Endothelial cell of umbilical vein (primary cell): Measurements from ENCODE around the gene KRTAP10-5. TPM values are rescaled to one million over a fixed set of nuclear protein-coding genes. Genes with fewer than 3 reads are reported as not detected.

Source experiments
- BruUV-seq: library from RNA; stranded (reverse); fragments of 400-500 nt; replicated peaks from 2 replicates; lab custom pipeline; 2021; lab: Mats Ljungman, UMichigan
- CTCF ChIA-PET: fragments of 300-600, 350-600 bp; sonication (Branson Sonifier 250); formaldehyde crosslinking; loops from one replicate; lab custom pipeline; 2021; ENCODE audit warnings: antibody characterized with exemption, inconsistent platforms; lab: Charles Lee
- POLR2A ChIA-PET: fragments of 300-600, 350-600 bp; sonication (Branson Sonifier 250); formaldehyde crosslinking; loops from one replicate; lab custom pipeline; 2021; ENCODE audit warnings: antibody characterized with exemption, inconsistent platforms; lab: Charles Lee
- DNase-seq: peaks from one replicate; pipeline ENCODE4 v3.0.0-alpha.2; 2011; ENCODE audit warnings: low read depth, low spot score
- FAIRE-seq: peaks from 2 replicates; lab custom pipeline; 2011; peaks lifted over from hg19 to GRCh38; lab: Jason Lieb, UNC
- H2AFZ ChIP-seq: 2 replicates; pipeline ENCODE4 v1.6.0; 2012; ENCODE audit warnings: low read depth, low read length, control low read depth, inconsistent platforms
- H3K27ac ChIP-seq: 2 replicates; pipeline ENCODE4 v1.5.1; 2011; ENCODE audit warnings: low read depth, mild to moderate bottlenecking, control low read depth, low read length, moderate library complexity; ENCODE audit not compliant: insufficient read depth
- H3K27me3 ChIP-seq, 2 experiments: 2 replicates each; pipeline versions ENCODE4 v1.6.0 to v1.6.1; 2011; ENCODE audit warnings: low read length in 2 of 2, mixed read lengths in 1 of 2; ENCODE audit not compliant: control insufficient read depth in 2 of 2, insufficient read depth in 2 of 2
- H3K36me3 ChIP-seq, 2 experiments: 2 replicates in 1 of 2; 3 replicates in 1 of 2; pipeline ENCODE4 v1.5.1; 2011; ENCODE audit warnings: low read length in 2 of 2, mild to moderate bottlenecking in 1 of 2, moderate library complexity in 1 of 2; ENCODE audit not compliant: control insufficient read depth in 2 of 2, insufficient read depth in 2 of 2; ENCODE audit errors: extremely low read depth in 1 of 2
- H3K4me1 ChIP-seq: 3 replicates; pipeline ENCODE4 v1.5.1; 2011; ENCODE audit warnings: mild to moderate bottlenecking, low read length; ENCODE audit not compliant: control insufficient read depth, insufficient read depth; ENCODE audit errors: extremely low read depth
- H3K4me2 ChIP-seq: 2 replicates; pipeline ENCODE4 v1.6.1; 2011; ENCODE audit warnings: low read length, control low read depth, mixed read lengths; ENCODE audit not compliant: insufficient read depth
- H3K4me3 ChIP-seq, 3 experiments: fragments of 200-600 bp in 1 of 3; sonication (generic), shearing (Covaris generic) in 1 of 3; replicated peaks in 1 of 3; 2 replicates each; pipeline ENCODE4 v1.5.1; 2011 to 2016; ENCODE audit warnings: control low read depth in 3 of 3, low read length in 3 of 3, mild to moderate bottlenecking in 2 of 3, inconsistent platforms in 1 of 3, low read depth in 1 of 3, moderate library complexity in 1 of 3; ENCODE audit not compliant: insufficient read depth in 1 of 3
- H3K79me2 ChIP-seq: 2 replicates; pipeline ENCODE4 v1.6.0; 2012; ENCODE audit warnings: low read length, inconsistent platforms; ENCODE audit not compliant: control insufficient read depth, insufficient read depth
- H3K9ac ChIP-seq: replicated peaks from 2 replicates; pipeline ENCODE3; 2011; ENCODE audit warnings: low read length, control low read depth; ENCODE audit not compliant: insufficient read depth; ENCODE audit errors: extremely low read depth
- H3K9me1 ChIP-seq: replicated peaks from 3 replicates; pipeline ENCODE4 v1.6.0; 2011; ENCODE audit warnings: mild to moderate bottlenecking, low read length; ENCODE audit not compliant: control insufficient read depth, insufficient read depth; ENCODE audit errors: extremely low read depth
- H3K9me3 ChIP-seq: replicated peaks from 2 replicates; pipeline ENCODE4 v1.5.1; 2012; ENCODE audit warnings: low read length, inconsistent platforms; ENCODE audit not compliant: control insufficient read depth, insufficient read depth
- H4K20me1 ChIP-seq: replicated peaks from 2 replicates; pipeline ENCODE3; 2011; ENCODE audit warnings: mild to moderate bottlenecking, low read length; ENCODE audit not compliant: control insufficient read depth, insufficient read depth; ENCODE audit errors: extremely low read depth
- EZH2 ChIP-seq: IDR thresholded peaks from 2 replicates; pipeline ENCODE4 v1.6.1; 2012; ENCODE audit warnings: borderline replicate concordance, low read depth, mild to moderate bottlenecking, moderate library complexity, low read length, inconsistent platforms; ENCODE audit not compliant: severe bottlenecking
- FOS ChIP-seq: IDR thresholded peaks from 2 replicates; pipeline ENCODE4 v1.6.1; 2011; ENCODE audit warnings: mild to moderate bottlenecking, low read length, moderate library complexity, borderline replicate concordance; ENCODE audit not compliant: insufficient read depth
- GATA2 ChIP-seq: IDR thresholded peaks from 2 replicates; pipeline ENCODE4 v1.7.0; 2011; ENCODE audit warnings: low read depth, mild to moderate bottlenecking, moderate library complexity, mixed read lengths, low read length; ENCODE audit not compliant: insufficient read length, insufficient read depth
- JUN ChIP-seq: IDR thresholded peaks from 2 replicates; pipeline ENCODE4 v1.6.1; 2011; ENCODE audit warnings: borderline replicate concordance, low read depth; ENCODE audit not compliant: insufficient read length, insufficient read depth
- MYC ChIP-seq: IDR thresholded peaks from one replicate; pipeline ENCODE4 v1.6.1; 2011; ENCODE audit warnings: mild to moderate bottlenecking, low read depth, low read length
- POLR2A ChIP-seq: IDR thresholded peaks from 2 replicates; pipeline ENCODE4 v1.6.1; 2012; ENCODE audit warnings: low read depth, mild to moderate bottlenecking, control low read depth, low read length
- POLR2AphosphoS5 ChIP-seq: IDR thresholded peaks from 2 replicates; pipeline ENCODE4 v1.6.1; 2012; ENCODE audit warnings: low read depth, mild to moderate bottlenecking, control low read depth, low read length, moderate library complexity; ENCODE audit not compliant: insufficient read depth
- dilution Hi-C: fragments of 300-500 bp; cut with MboI; formaldehyde crosslinking; loops from one replicate; pipeline ENCODE4 v1.15.0; 2019; ENCODE audit warnings: low sequenced_read_pairs; ENCODE audit not compliant: extremely low pct_ligation_motif_present
- intact Hi-C: fragments of 100-400 bp; cut with micrococcal nuclease; formaldehyde crosslinking; loops from one replicate; pipeline ENCODE4 v1.10.0; 2022
- polyA plus RNA-seq, 4 experiments: library from polyadenylated mRNA; depleted of rRNA in 3 of 4; stranded (reverse) in 3 of 4; unstranded in 1 of 4; fragments of >200 nt; gene quantifications; 2 replicates each; pipeline versions ENCODE4 v1.2.1 to v1.2.3, GENCODE V29; 2011 to 2012; ENCODE audit warnings: missing spikeins in 1 of 4
- total RNA-seq: library from RNA; stranded (reverse); gene quantifications from 2 replicates; pipeline ENCODE4 v1.2.3, GENCODE V29; 2021
- TF ChIP-seq, protein P1 (sequence below), 2 donors: IDR thresholded peaks; 1 replicate in 1 of 2; 2 replicates in 1 of 2; pipeline ENCODE4 v1.5.1; 2011; ENCODE audit warnings: low read length in 2 of 2, mild to moderate bottlenecking in 2 of 2, moderate library complexity in 2 of 2, control low read depth in 1 of 2, inconsistent platforms in 1 of 2, low read depth in 1 of 2; ENCODE audit not compliant: insufficient read depth in 1 of 2; ENCODE audit errors: extremely low read depth in 1 of 2
- TF ChIP-seq, protein P2 (sequence below): IDR thresholded peaks from 2 replicates; pipeline ENCODE4 v1.6.1; 2011; ENCODE audit not compliant: insufficient read depth, insufficient read length

Gene KRTAP10-5
- total and polyA plus RNA-seq, 2 donors (not counting 3 experiments of a cell fraction or from before 2014, with no cell fraction given): not detected

DNA sequence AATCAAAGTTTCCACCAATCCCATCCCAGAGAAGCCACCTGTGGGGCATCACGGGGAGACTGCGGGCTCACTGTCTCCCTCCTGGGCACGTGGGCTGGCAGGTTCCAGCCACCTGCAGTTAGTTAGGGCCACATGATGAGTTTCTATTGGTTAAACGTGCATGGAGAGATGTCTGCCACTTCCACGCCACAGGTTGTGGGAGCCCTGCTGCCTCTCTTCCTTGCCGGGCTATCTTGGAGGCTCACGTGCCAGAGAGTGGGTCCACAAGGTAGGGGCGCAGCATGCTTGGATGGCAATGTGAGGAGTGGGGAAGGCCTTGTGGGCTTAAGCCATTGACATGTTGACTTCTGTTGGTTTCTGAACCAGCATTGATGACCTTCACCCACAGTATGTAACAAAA, 23.5 kb upstream of the KRTAP10-5 start:
- Histone ChIP-seq H2AFZ (no peak overlapping the region), H3K9ac (no peak overlapping the region), H3K79me2 (no peaks in the 10 kb centered on the region), H3K4me2 (no peak overlapping the region), H3K4me3 (no peak overlapping the region), H3K4me1 (no peaks in the 10 kb centered on the region), H4K20me1 (no peaks in the 10 kb centered on the region), H3K27me3 (peaks cover 1 to 3% of the 10 kb centered on the region in 2 experiments), H3K9me3 (no peaks in the 10 kb centered on the region), H3K36me3 (no peaks in the 10 kb centered on the region), H3K27ac (no peak overlapping the region), H3K9me1 (no peaks in the 10 kb centered on the region)
- ChIA-PET CTCF (no interaction called here), POLR2A (no interaction called here)
- no peak for FAIRE-seq
- TF ChIP-seq, protein P1, sequence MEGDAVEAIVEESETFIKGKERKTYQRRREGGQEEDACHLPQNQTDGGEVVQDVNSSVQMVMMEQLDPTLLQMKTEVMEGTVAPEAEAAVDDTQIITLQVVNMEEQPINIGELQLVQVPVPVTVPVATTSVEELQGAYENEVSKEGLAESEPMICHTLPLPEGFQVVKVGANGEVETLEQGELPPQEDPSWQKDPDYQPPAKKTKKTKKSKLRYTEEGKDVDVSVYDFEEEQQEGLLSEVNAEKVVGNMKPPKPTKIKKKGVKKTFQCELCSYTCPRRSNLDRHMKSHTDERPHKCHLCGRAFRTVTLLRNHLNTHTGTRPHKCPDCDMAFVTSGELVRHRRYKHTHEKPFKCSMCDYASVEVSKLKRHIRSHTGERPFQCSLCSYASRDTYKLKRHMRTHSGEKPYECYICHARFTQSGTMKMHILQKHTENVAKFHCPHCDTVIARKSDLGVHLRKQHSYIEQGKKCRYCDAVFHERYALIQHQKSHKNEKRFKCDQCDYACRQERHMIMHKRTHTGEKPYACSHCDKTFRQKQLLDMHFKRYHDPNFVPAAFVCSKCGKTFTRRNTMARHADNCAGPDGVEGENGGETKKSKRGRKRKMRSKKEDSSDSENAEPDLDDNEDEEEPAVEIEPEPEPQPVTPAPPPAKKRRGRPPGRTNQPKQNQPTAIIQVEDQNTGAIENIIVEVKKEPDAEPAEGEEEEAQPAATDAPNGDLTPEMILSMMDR (IDR thresholded peaks at IDR 0.05; ENCODE audit: extremely low read depth in 1 of 2, insufficient read depth in 1 of 2, low read depth in 1 of 2, low read length in 2 of 2): no peak
- no peak for TF ChIP-seq EZH2
- no peak for TF ChIP-seq GATA2
- TF ChIP-seq MYC: no peak
- no peak for TF ChIP-seq POLR2A
- TF ChIP-seq, protein P2, sequence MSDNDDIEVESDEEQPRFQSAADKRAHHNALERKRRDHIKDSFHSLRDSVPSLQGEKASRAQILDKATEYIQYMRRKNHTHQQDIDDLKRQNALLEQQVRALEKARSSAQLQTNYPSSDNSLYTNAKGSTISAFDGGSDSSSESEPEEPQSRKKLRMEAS: no peak
- no peak for TF ChIP-seq FOS
- TF ChIP-seq POLR2AphosphoS5: no peak
- no peak for TF ChIP-seq JUN
- intact Hi-C loops: no loop called here
- DNase-seq: no peak
- no TSS peak for BruUV-seq
- dilution Hi-C loops: no loop called here
